ENCODE measurements around the gene TIGD1. TPM values are rescaled to one million over a fixed set of nuclear protein-coding genes. Genes with fewer than 3 reads are reported as not detected.
A peak's percentile ranks its signal among the peaks of the same experiment; 100 is the strongest.

The TIGD1 gene
- total and polyA plus RNA-seq, 2 of the 13 experiments (the other 11 are each of a cell fraction or from before 2014, with no cell fraction given), result 3.5 to 9.5 TPM

GRCh38 chr2:232540441-232541041 is 9.8 kb downstream of the TIGD1 start:
- Histone ChIP-seq H3K27ac (ENCODE audit: extremely low read length, insufficient read depth, low read length) (no peak overlapping the region), H3K79me2 (ENCODE audit: insufficient read depth, low read length) (no peaks in the 10 kb centered on the region), H3K9me3 (ENCODE audit: low read length) (peaks cover 7% of the 10 kb centered on the region), H3K27me3 (ENCODE audit: control insufficient read depth in 1 of 2, insufficient read depth in 2 of 2, low read length in 2 of 2) (peaks cover 0 to 2% of the 10 kb centered on the region in 2 experiments; a peak in 2 of 5 replicates), H3K4me1 (ENCODE audit: insufficient read depth, low read length) (no peaks in the 10 kb centered on the region), H2AFZ (ENCODE audit: low read length) (no peak overlapping the region), H4K20me1 (ENCODE audit: insufficient read depth, low read length) (no peaks in the 10 kb centered on the region; the same call in 1 of the 2 replicates), H3K9ac (ENCODE audit: insufficient read depth, low read depth, low read length) (no peak overlapping the region), H3K36me3 (replicated peaks in 1 of 2; ENCODE audit: control insufficient read depth in 1 of 2, insufficient read depth in 2 of 2, low read length in 2 of 2) (peaks cover 0 to under 1% of the 10 kb centered on the region in 2 experiments; a peak in 1 of 5 replicates), H3K4me2 (ENCODE audit: low read depth, low read length) (no peak overlapping the region), H3K4me3 (replicated peaks in 1 of 3; ENCODE audit: insufficient read depth in 1 of 3, low read depth in 2 of 3, low read length in 3 of 3) (no peak overlapping the region)
- ChIA-PET CTCF (ENCODE audit: low intra/inter-chr PET ratio, low total read pairs) (no interaction called here), POLR2A (no interaction called here)
- DNase-seq (ENCODE audit: low spot score), result no peak
- FAIRE-seq, result no peak
- TF ChIP-seq AGO2 (optimal IDR thresholded peaks at IDR 0.05; ENCODE audit: low read depth, low read length) (peak; percentile 70), TFDP1 (CRISPR knock-in tag; IDR thresholded peaks at IDR 0.05; ENCODE audit: borderline replicate concordance) (no peak), ZNF30 (CRISPR knock-in tag; IDR thresholded peaks at IDR 0.05) (no peak), ARHGAP35 (CRISPR knock-in tag; IDR thresholded peaks at IDR 0.05; ENCODE audit: borderline replicate concordance) (no peak)
- WGBS (ENCODE audit: low lambda C conversion rate), result 66% methylated on average over 16 of the region's 17 CpGs
- intact Hi-C loops (cut with micrococcal nuclease; ENCODE audit: unreplicated experiment) (no loop called here), in situ Hi-C loops (cut with HindIII; ENCODE audit: extremely low pct_ligation_motif_present, low pct_unique_long_range_greater_than_20kb) (no loop called here)
- no TSS peak for BruUV-seq (replicated peaks)
- ATAC-seq, result peak; percentile 0; the same call in 2 of the 3 replicates
